ENCODE measurements around the gene NELL2.

- TF ChIP-seq ZBTB26 (CRISPR knock-in tag; IDR thresholded peaks at IDR 0.05) (no peak), HLTF (IDR thresholded peaks at IDR 0.05) (no peak)
These were observed 27.4 kb downstream of the NELL2 start for GRCh38 chr12:44848703-44849085.

All from K562 (cell line).